GM12865 (cell line): Measurements from ENCODE around the gene CLDN5.

ENCODE experiments used
- DNase-seq: peaks from one replicate; pipeline ENCODE4 v3.0.0; 2010; ENCODE audit warnings: low read depth
- H3K4me3 ChIP-seq: 2 replicates; pipeline ENCODE4 v1.5.1; 2011; ENCODE audit warnings: mild to moderate bottlenecking, low read depth, low read length, control low read depth
- TF ChIP-seq, protein P1 (sequence below): IDR thresholded peaks from 2 replicates; pipeline ENCODE4 v1.5.1; 2011; ENCODE audit warnings: low read length, control low read depth, low read depth, inconsistent platforms; ENCODE audit not compliant: insufficient read depth; ENCODE audit errors: missing control alignments

Gene CLDN5

DNA sequence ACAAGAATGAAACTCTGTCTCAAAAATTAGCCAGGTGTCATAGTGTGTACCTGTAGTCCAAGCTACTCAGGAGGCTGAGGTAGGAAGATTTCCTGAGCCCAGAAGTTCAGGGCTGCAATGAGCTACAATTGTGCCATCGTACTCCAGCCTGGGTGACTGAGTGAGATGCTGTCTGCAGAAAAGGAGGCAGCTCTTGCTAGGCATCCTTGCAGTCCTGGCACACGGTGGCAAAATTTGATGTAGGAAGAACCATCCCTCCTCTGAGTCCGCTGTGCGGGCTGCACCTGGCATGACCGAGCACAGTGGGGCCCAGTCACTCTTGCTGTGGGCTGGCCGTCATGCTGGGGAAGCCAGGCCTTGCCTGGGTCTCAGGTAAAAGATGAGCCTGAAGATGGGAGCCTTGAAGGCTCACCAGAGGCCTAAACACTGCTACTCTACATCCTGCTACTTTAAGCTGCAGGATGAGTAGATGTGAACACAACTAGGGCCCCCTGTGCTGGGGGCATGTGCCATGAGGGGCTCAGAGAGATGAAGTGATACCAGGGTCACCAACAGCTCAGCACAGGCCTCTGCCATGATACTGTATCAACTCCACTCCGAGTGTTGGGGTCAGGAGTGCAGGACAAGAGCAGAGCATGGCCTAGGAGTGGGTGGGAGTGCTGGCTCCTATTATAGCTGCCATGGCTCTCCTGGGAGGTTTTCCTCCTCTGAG lies 25.9 kb downstream of the CLDN5 start:
- TF ChIP-seq, protein P1, sequence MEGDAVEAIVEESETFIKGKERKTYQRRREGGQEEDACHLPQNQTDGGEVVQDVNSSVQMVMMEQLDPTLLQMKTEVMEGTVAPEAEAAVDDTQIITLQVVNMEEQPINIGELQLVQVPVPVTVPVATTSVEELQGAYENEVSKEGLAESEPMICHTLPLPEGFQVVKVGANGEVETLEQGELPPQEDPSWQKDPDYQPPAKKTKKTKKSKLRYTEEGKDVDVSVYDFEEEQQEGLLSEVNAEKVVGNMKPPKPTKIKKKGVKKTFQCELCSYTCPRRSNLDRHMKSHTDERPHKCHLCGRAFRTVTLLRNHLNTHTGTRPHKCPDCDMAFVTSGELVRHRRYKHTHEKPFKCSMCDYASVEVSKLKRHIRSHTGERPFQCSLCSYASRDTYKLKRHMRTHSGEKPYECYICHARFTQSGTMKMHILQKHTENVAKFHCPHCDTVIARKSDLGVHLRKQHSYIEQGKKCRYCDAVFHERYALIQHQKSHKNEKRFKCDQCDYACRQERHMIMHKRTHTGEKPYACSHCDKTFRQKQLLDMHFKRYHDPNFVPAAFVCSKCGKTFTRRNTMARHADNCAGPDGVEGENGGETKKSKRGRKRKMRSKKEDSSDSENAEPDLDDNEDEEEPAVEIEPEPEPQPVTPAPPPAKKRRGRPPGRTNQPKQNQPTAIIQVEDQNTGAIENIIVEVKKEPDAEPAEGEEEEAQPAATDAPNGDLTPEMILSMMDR, result no peak
- no peak for DNase-seq
- no peak overlapping the region for H3K4me3 ChIP-seq

DNA sequence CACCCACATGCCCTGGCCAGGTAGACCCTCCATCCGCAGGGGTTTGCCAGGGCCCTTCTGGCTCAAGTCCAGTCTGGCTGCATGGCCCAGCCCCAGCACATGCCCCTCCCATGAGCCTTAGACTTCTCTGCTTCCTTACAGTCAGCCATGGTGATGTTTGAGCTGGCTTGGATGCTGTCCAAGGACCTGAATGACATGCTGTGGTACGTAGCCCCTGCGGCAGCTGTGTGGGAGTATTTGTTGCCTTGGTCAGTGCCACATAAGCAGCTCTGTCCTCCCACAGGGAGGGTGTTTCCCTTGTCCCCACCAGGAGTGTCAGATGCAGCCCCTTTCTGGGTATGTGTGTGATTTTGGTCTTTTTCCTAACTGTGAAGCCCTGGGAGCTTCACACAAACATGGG lies 27.0 kb downstream of the CLDN5 start:
- no peak overlapping the region for H3K4me3 ChIP-seq
- TF ChIP-seq, protein P1, result no peak
- DNase-seq, result no peak

DNA sequence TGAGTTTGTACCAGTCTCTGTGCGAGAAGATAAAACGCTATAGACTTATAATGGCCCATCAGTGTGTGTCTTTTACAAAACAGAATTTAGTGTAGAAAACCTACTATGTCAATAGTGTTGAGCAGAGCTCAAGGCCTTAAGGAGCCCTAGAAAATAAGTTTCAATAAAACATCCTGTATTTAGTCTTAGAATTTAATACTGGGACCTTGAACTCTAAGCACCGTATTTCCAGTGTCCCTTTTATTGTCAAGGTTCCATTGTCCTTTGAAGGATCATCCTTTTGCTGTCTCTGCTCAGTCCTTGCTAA lies 27.9 kb downstream of the CLDN5 start:
- TF ChIP-seq, protein P1, result no peak
- H3K4me3 ChIP-seq, result no peak overlapping the region
- DNase-seq, result no peak

DNA sequence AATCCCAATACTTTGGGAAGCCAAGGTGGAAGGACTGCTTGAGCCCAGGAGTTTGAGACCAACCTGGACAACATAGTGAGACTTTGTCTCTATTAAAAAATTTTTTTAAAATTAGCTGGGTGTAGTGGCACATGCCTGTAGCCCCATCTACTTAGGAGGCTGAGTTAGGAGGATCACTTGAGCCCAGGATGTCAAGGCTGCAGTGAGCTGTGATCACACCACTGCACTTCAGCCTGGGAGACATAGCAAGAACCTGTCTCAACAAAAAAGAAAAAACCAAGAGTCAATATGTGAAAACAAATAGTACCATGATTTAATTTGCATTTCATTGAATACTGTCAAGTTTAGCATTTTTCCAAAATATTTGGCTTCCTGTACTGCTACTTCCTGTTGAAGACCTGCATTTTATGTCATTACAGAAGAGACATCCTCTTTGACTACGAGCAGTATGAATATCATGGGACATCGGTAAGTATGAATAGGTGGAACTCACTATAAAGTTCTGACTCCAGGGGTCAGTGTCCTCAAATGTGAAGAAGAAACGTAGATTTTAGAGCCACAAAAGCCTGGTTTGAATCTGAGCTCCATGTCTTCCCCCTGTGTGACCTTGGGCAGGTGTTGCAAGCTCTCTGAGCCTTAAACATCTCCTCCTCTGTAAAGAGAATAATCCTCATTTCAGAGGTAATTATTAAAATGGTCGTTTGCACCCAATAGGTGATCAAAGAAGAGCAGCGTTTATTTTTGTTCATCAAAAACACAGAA lies 28.5 kb downstream of the CLDN5 start:
- TF ChIP-seq, protein P1, result no peak
- no peak overlapping the region for H3K4me3 ChIP-seq
- DNase-seq, result no peak

DNA sequence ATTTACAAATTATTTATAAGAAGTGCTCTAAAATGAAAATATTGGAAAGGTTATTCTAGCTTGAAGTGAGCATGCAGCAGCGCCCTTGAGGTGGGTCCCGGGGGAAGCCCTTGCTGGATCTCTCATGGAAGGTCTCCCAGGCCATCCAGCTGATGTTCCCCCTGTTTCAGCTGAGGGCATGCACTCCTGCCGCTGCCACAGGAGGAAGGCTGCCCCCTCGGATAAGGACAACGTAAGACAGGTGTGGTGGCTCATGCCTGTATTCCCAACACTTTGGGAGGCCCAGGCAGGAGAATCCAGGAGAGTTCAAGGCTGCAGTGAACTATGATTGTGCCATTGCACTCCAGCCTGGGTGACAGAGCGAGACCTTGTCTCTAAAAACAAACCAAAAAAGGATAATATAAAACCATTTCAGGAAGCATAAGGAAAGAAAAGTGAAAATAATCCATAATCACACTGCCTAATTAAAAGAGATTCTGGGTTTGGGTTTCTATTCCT lies 29.5 kb downstream of the CLDN5 start:
- TF ChIP-seq, protein P1, result no peak
- H3K4me3 ChIP-seq, result no peak overlapping the region
- DNase-seq, result no peak

DNA sequence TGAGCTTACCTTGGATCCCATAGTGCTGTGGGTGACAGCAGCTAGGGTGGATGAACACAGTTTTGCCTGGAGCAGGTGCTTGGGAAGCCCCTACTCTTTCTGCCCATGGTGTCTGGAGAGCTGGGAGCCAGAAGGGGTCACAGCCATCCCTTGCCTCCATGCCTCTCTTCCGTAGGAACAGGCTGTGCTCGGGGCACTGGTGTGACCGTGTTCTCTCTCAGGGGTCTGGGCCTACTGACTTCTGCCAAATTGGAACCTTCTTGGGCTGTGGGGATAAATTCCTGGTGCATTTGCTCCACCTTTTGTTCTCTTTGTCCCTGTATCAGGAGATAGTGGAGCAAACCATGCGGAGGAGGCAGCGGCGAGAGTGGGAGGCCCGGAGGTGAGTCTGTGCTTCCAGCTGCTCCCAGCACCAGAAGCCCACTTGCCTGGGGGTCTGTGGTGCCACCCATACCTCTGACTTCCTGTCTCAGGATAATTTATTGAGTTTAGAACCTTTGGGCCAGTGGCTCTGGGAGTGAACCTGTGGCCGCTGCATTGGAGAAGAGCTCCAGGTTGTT lies 30.1 kb downstream of the CLDN5 start:
- TF ChIP-seq, protein P1, result no peak
- no peak overlapping the region for H3K4me3 ChIP-seq
- DNase-seq, result no peak
